GM12878 (cell line): ENCODE data around the gene HSPA2.

Experiments
- MTA3 ChIP-seq: IDR thresholded peaks from 2 replicates; pipeline ENCODE4 v1.6.1; 2012; ENCODE audit warnings: low read length, inconsistent platforms, borderline replicate concordance
- ZNF384 ChIP-seq: IDR thresholded peaks from 2 replicates; pipeline ENCODE4 v1.6.1; 2012; ENCODE audit warnings: low read depth, mild to moderate bottlenecking, low read length, improper control_type of control experiment, borderline replicate concordance
- TF ChIP-seq, protein P1 (sequence below): fragments of 450-650 bp; formaldehyde crosslinking; IDR thresholded peaks from 2 replicates; pipeline ENCODE4 v1.5.0; 2022; ENCODE audit warnings: mild to moderate bottlenecking, missing genetic modification characterization
- TF ChIP-seq, protein P2 (sequence below): IDR thresholded peaks from 2 replicates; pipeline ENCODE4 v1.6.1; 2012; ENCODE audit warnings: low read length, inconsistent platforms

GRCh38 chr14:64554556-64554955 lies 14.0 kb downstream of the HSPA2 start:
- TF ChIP-seq, protein P1, sequence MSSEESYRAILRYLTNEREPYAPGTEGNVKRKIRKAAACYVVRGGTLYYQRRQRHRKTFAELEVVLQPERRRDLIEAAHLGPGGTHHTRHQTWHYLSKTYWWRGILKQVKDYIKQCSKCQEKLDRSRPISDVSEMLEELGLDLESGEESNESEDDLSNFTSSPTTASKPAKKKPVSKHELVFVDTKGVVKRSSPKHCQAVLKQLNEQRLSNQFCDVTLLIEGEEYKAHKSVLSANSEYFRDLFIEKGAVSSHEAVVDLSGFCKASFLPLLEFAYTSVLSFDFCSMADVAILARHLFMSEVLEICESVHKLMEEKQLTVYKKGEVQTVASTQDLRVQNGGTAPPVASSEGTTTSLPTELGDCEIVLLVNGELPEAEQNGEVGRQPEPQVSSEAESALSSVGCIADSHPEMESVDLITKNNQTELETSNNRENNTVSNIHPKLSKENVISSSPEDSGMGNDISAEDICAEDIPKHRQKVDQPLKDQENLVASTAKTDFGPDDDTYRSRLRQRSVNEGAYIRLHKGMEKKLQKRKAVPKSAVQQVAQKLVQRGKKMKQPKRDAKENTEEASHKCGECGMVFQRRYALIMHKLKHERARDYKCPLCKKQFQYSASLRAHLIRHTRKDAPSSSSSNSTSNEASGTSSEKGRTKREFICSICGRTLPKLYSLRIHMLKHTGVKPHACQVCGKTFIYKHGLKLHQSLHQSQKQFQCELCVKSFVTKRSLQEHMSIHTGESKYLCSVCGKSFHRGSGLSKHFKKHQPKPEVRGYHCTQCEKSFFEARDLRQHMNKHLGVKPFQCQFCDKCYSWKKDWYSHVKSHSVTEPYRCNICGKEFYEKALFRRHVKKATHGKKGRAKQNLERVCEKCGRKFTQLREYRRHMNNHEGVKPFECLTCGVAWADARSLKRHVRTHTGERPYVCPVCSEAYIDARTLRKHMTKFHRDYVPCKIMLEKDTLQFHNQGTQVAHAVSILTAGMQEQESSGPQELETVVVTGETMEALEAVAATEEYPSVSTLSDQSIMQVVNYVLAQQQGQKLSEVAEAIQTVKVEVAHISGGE: no peak
- TF ChIP-seq, protein P2, sequence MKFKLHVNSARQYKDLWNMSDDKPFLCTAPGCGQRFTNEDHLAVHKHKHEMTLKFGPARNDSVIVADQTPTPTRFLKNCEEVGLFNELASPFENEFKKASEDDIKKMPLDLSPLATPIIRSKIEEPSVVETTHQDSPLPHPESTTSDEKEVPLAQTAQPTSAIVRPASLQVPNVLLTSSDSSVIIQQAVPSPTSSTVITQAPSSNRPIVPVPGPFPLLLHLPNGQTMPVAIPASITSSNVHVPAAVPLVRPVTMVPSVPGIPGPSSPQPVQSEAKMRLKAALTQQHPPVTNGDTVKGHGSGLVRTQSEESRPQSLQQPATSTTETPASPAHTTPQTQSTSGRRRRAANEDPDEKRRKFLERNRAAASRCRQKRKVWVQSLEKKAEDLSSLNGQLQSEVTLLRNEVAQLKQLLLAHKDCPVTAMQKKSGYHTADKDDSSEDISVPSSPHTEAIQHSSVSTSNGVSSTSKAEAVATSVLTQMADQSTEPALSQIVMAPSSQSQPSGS: no peak
- no peak for TF ChIP-seq ZNF384
- TF ChIP-seq MTA3: no peak
